GM12801 (cell line): ENCODE measurements around the gene ZBED5.

Source experiments
- CTCF ChIP-seq: IDR thresholded peaks from one replicate; pipeline ENCODE4 v1.5.1; 2011; ENCODE audit warnings: control low read depth; ENCODE audit not compliant: insufficient read length; ENCODE audit errors: extremely low read depth

Gene ZBED5

GRCh38 chr11:10805741-10806140 is 52.1 kb downstream of the ZBED5 start:
- no peak for TF ChIP-seq CTCF

- no peak for TF ChIP-seq CTCF
These were observed 54.2 kb downstream of the ZBED5 start for GRCh38 chr11:10803676-10804075.
